HL-60/S4 (cell line): ENCODE measurements around the gene GIGYF2.

Experiments used
- in situ Hi-C: fragments of 300-500 bp; cut with MboI; formaldehyde crosslinking; loops from 2 replicates; pipeline ENCODE4 v1.14.3; 2022; ENCODE audit warnings: low sequenced_read_pairs

Gene GIGYF2

GRCh38 chr2:232748038-232748437, 50.9 kb downstream of the GIGYF2 start:
- in situ Hi-C loops: no loop called here

DNA sequence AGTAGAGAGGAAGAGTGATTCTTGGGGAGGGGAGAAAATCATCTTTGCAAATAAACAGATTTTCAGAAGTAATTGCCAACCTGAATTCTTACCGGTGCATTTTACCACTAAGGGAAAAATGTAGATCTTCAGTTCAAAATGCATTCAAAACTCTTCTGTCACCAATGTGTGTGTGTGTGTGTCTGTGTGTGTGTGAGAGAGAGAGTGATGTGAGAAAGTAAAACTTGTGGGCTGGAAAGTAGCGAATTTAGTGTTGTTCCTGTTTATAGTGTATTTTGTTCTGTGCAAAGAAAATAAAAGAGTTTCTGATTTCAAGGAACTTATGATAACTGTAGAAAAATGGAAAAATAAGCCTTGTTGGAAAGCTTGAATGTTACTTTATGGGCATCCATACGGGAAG, 52.2 kb downstream of the GIGYF2 start:
- in situ Hi-C loops: no loop called here

- in situ Hi-C loops: no loop called here
These were observed 53.1 kb downstream of the GIGYF2 start for GRCh38 chr2:232750135-232750671.

DNA sequence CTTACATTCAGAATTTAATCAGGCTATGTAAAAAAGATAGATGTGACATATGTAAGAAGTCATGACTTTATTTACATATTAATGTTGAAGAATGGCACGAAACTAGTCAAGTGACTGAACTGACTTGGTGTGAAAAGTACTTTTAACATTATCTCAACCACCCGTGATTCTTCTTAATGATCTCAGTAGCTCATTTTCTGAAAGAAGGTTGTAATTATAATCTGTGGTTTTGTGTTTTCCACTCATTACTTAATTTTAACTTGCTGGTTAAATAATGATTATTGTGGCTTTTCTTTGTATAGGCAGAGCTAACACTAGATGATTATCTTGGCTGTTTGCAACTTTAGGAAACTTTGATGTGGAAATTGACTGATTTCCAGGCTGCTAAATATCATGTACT, 60.8 kb downstream of the GIGYF2 start:
- in situ Hi-C loops: no loop called here

DNA sequence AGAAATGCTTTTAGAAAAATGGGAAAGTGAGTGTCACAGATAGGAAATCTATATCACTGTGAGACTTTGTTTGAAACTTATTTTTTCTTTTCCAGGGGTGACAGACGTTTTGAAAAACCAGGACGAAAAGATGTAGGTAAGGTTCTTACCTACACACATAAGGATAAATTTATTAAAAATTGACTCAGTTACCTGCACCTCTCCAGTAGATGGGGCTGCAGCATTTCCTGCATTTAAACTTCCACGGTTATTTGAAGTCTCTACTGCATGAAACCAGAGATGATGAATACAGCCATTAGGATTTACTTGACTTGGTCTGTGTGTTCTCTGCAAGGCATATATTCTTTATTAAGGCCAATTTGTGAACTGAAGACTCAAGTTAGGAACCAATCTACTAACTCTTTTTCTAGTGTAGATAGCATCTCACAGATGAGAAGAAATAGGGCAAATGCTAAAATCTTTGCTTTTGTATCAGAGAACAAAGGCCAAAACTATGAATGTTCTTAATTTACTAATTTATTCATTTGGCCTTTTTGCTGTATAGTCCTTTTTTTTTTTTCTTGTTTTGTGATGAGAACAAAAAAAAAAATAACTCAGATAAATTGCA, 64.3 kb downstream of the GIGYF2 start:
- in situ Hi-C loops: no loop called here

DNA sequence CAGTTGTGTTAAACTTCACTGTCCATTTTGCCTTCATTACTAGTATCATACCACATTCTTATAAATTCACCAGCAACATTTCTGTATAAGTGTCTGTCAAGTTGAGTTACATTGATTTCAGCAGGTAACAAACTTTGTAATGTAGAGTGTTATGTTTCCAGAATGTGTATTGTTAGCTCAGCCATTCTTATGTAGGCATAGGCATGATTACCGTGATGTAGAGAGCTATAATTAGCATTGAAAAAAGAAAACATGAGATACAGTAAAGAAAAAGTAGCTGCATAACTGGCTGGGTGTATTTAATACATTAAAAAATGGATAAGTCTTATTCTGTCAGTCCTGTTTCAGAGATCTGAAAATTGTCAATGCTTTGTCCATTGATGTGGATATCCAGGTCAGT, 70.7 kb downstream of the GIGYF2 start:
- in situ Hi-C loops: no loop called here

DNA sequence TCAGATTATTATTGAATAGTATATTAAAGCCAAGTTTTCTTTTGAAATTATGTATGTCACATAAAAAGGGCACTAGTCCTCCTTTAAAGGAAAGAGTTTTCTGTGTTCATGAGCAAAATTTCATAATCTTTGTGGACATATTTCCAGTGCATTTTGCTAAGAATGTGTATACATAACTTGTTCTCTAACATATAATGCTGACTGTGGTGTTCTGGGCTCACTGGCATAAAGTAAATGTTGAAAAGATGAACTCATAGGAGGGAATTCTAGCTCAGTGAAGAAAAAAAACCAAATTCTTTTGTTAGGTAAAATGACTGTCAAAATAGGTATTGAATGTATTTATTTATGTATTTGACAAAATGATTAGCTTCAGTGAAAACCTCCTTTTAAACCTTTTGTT, 73.1 kb downstream of the GIGYF2 start:
- in situ Hi-C loops: no loop called here

DNA sequence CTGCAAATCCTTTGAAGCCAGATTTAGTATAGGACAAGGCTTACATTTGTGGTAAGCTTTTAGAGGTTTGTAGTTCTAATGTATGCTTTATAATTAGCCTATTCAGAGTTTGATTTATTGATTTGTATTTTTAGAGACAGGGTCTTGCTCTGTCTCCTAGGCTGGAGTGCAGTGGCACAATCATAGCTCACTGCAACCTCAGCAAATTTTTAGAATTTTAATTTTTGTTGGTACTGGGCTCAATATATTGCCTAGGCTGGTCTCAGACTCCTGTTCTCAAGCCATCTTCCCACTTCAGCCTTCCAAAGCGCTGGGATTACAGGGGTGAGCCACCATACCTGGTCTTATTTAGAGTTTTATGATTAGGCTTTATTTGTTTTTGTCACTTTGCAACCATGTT, 74.7 kb downstream of the GIGYF2 start:
- in situ Hi-C loops: no loop called here

GRCh38 chr2:232772531-232772930, 75.4 kb downstream of the GIGYF2 start:
- in situ Hi-C loops: no loop called here

GRCh38 chr2:232773815-232774214, 76.7 kb downstream of the GIGYF2 start:
- in situ Hi-C loops: no loop called here

DNA sequence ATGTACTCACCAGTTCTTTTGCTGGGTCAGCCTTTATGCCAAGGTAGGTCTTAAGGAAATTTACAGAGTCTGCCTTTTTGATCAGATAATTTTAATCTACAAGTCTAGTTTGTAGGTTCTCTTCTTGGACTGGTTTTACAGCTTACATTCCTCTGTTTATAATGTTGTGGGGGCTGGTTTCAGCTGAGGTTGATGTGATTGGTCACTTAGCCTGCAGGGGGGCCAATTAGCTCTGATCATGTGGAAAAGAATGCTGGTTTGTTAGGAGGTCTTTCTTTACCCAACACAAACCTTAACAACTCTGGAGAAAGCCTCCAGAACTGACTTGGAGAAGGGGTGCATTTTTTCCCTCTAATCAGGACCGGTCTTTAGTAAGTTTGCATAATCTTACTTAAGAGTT, 79.3 kb downstream of the GIGYF2 start, which contains the start of gene KCNJ13:
Gene KCNJ13 (minus strand): TSS at position 131 of the 400 bp plus-strand sequence. CDS start 5,203 bp downstream, outside the sequence.
- in situ Hi-C loops: no loop called here

DNA sequence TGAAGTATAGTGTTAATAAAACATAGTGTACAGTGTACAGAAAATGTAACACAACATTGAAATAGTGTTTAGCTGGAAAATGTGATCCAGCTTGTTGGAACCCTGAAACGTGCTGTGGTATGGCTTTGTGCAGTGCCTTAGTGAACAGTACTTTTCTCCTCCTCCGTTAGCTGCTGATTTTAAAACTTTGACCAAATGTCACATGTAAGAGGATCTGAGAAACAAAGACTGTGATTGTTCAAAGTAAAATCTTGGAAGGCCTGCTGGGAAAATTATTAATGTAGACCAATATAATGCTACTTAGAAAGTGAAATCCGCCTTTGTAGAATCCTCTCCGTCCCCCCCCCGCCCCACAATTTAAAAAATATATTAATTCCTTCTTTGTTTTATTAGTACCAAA, 80.1 kb downstream of the GIGYF2 start:
- in situ Hi-C loops: no loop called here

- in situ Hi-C loops: no loop called here
These were observed 82.3 kb downstream of the GIGYF2 start for GRCh38 chr2:232779465-232779864.

DNA sequence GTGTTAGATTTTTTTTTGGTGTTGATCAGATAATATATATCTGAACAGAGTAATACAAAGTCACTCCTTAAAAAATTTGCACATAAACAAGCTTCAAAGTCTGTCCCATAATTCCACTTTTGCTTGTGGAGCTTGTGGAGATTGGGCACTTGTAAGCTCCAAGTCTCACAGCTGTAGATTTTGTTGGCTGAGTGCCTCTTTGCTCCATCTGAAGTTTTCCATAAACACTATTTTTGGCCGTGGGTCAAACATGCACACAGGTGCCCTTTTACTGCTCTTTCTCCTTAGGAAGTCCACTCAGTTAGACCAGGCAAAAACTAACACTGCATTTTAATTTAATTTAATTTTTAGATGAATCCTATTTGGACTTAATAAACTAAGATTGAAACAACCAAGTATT, 82.8 kb downstream of the GIGYF2 start:
- in situ Hi-C loops: no loop called here

DNA sequence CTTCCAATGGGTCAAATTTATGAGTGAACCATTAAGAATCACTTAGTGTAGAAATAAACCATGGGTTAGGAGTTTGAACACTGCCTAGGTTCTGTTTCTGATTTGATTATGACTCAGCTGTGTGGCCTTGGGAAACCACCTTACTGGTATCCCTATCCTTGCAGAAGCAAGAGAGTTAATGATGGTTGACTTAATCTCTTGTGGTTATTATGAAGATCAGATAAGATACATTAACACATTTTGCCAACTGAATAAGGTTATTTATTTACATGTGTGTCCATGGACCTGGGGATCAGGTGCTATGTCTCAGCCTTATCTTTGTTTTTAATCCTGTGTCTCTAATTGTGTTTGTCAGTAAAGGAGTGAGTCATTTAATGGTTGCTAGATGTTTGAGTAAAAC, 84.6 kb downstream of the GIGYF2 start:
- in situ Hi-C loops: no loop called here

DNA sequence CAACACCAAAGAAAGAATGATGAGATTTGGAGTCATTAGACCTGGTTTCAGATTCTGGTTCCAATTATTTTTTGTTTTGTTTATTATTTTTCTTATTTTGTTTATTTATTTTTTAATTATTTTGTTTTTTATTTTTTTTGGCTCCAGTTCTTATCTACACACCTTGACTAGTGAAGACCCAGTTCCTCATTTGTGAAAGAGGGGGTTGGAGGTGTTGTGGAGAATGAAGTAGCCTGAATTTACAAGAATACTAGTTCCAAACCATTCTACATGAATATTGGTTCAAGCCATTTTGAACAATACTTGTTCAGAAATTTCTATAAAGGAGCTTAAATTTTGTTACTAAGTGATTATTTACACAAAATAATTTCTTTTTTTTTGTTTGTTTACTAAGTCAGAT, 86.1 kb downstream of the GIGYF2 start:
- in situ Hi-C loops: no loop called here

DNA sequence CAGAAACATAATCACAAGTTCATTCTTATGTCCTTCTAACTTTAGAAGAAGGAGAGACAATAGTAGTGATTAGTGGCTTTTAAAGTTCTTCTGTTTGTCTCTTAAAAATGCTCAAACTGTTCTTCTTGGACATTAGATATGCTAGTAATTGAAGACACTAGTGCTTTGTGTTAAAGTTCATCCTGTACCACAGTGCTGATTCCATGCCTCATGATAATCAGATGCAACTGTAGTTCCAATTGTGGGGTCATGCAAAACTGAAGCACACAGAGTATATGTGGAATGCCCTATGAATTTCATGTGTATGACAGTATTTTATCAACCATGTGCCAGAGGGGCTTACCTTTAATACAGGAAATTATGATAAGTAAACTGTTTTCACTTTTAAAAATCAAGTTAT, 90.7 kb downstream of the GIGYF2 start:
- in situ Hi-C loops: no loop called here

DNA sequence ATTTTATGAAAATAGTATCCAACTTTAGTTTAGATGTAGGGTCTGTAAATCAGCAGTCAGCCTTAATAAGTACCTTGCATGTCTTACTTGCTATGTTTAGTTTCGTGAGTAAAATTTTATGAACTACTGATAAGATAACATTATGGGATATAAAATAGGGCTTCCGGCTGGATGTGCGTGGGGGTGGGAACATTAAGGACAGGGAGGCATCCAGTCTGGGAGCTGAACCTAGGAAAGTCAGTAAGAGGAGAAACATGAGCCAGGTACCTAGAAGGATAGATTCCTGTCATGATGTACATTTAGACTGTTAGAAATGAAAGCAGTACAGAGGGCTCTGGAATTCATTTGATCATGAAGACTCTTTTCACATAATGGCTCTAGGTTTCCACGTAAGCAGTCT, 92.0 kb downstream of the GIGYF2 start:
- in situ Hi-C loops: no loop called here

GRCh38 chr2:232791518-232791917, 94.4 kb downstream of the GIGYF2 start:
- in situ Hi-C loops: no loop called here

DNA sequence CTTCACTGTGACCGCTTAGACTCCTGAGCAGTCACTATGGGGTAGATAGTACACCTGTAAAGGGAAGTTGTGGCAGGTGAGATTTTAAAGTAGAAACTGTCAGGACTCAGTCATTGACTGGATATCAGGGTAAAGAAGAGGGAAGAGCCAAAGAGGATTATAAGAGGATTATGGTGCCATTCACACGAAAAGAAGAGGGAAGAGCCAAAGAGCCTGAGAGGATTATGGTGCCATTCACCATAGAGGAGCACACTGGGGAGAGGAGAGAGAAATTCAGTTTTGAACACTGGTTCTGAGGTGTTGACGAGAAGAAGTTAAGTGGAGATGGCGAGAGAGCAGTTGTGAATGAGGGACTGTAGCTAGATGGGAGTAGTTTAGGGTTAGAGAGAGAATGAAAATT, 96.1 kb downstream of the GIGYF2 start:
- in situ Hi-C loops: no loop called here

- in situ Hi-C loops: no loop called here
These were observed 97.8 kb downstream of the GIGYF2 start for GRCh38 chr2:232794981-232795380.

GRCh38 chr2:232795920-232796319, 98.8 kb downstream of the GIGYF2 start:
- in situ Hi-C loops: no loop called here

GRCh38 chr2:232798187-232798586, 101.1 kb downstream of the GIGYF2 start:
- in situ Hi-C loops: no loop called here
